Esophagus (tissue), 2 donors: ENCODE data around the gene PCNX1. TPM values are rescaled to one million over a fixed set of nuclear protein-coding genes. Genes with fewer than 3 reads are reported as not detected.

ENCODE experiments used
- H3K27ac ChIP-seq, 2 donors: one replicate each; pipeline ENCODE4 v1.5.1; 2013; ENCODE audit warnings: low read depth in 2 of 2, mild to moderate bottlenecking in 2 of 2, inconsistent platforms in 1 of 2, low read length in 1 of 2, moderate library complexity in 1 of 2
- H3K27me3 ChIP-seq, 2 donors: one replicate each; pipeline ENCODE4 v1.6.1; 2013; ENCODE audit warnings: low read length in 2 of 2, control low read depth in 1 of 2, mild to moderate bottlenecking in 1 of 2; ENCODE audit not compliant: insufficient read depth in 2 of 2, control insufficient read depth in 1 of 2
- H3K36me3 ChIP-seq, 2 donors: one replicate each; pipeline ENCODE4 v1.6.1; 2013; ENCODE audit warnings: low read length in 1 of 2; ENCODE audit not compliant: control insufficient read depth in 2 of 2, insufficient read depth in 2 of 2
- H3K4me1 ChIP-seq, 2 donors: one replicate each; pipeline ENCODE4 v1.6.1; 2013; ENCODE audit warnings: low read length in 1 of 2; ENCODE audit not compliant: control insufficient read depth in 2 of 2, insufficient read depth in 2 of 2
- H3K4me3 ChIP-seq, 2 donors: one replicate each; pipeline ENCODE4 v1.5.1; 2013; ENCODE audit warnings: low read length in 2 of 2, mild to moderate bottlenecking in 2 of 2, low read depth in 1 of 2, moderate library complexity in 1 of 2
- H3K9me3 ChIP-seq, 2 donors: one replicate each; pipeline ENCODE4 v1.6.1; 2013; ENCODE audit warnings: mild to moderate bottlenecking in 2 of 2, low read depth in 1 of 2, low read length in 1 of 2, moderate library complexity in 1 of 2; ENCODE audit not compliant: control insufficient read depth in 2 of 2, insufficient read depth in 1 of 2
- WGBS, 2 donors: extraction: QIAGEN DNeasy Blood & Tissue Kit; methylation state at CpG; one replicate each; pipeline ENCODE4 v1.1.7; 2013; 5-methylcytosine and 5-hydroxymethylcytosine counted together
- polyA plus RNA-seq, 2 donors: library from polyadenylated mRNA; stranded (reverse); fragments of 200-250 nt; gene quantifications; one replicate each; pipeline ENCODE4 v1.2.3, GENCODE V29; 2013
- donor health status: healthy with polysubstance abuse.
- donor health status: Bipolar disorder and iron deficiency.

The PCNX1 gene
- polyA plus RNA-seq, 2 donors = 3.9 to 4.1 TPM

- H3K9me3 ChIP-seq = no peaks in the 10 kb centered on the region
- H3K36me3 ChIP-seq = no peaks in the 10 kb centered on the region
- no peak overlapping the region for H3K4me3 ChIP-seq
- H3K4me1 ChIP-seq = no peaks in the 10 kb centered on the region
- H3K27ac ChIP-seq = no peak overlapping the region
- WGBS, 2 donors = 96 to 97% methylated on average over 2 of the region's 2 CpGs
- no peaks in the 10 kb centered on the region for H3K27me3 ChIP-seq
Measured at GRCh38 chr14:71135496-71135895, 228.2 kb downstream of the PCNX1 start.

GRCh38 chr14:71135911-71136310 is 228.7 kb downstream of the PCNX1 start:
- WGBS, 2 donors = 92 to 96% methylated on average over 4 of the region's 4 CpGs
- H3K36me3 ChIP-seq = no peaks in the 10 kb centered on the region

GRCh38 chr14:71136386-71137060 is 229.3 kb downstream of the PCNX1 start:
- no peaks in the 10 kb centered on the region for H3K4me1 ChIP-seq
- no peak overlapping the region for H3K27ac ChIP-seq
- no peaks in the 10 kb centered on the region for H3K9me3 ChIP-seq
- no peaks in the 10 kb centered on the region for H3K36me3 ChIP-seq
- 86 to 87% methylated on average over 9 of the region's 9 CpGs for WGBS, 2 donors
- no peak overlapping the region for H3K4me3 ChIP-seq
- no peaks in the 10 kb centered on the region for H3K27me3 ChIP-seq

More at GRCh38 chr14:71135911-71136310, 228.7 kb downstream of the PCNX1 start:
- no peaks in the 10 kb centered on the region for H3K4me1 ChIP-seq
- H3K4me3 ChIP-seq = no peak overlapping the region
- H3K9me3 ChIP-seq = no peaks in the 10 kb centered on the region
- no peaks in the 10 kb centered on the region for H3K27me3 ChIP-seq
- no peak overlapping the region for H3K27ac ChIP-seq

- WGBS, 2 donors = 89 to 93% methylated on average over 5 of the region's 5 CpGs
- Histone ChIP-seq H3K4me3 (no peak overlapping the region), H3K9me3 (no peaks in the 10 kb centered on the region), H3K27me3 (no peaks in the 10 kb centered on the region), H3K4me1 (no peaks in the 10 kb centered on the region), H3K27ac (no peak overlapping the region), H3K36me3 (no peaks in the 10 kb centered on the region)
Measured at GRCh38 chr14:71137536-71138447, 230.5 kb downstream of the PCNX1 start.

GRCh38 chr14:71138448-71139293 is 231.4 kb downstream of the PCNX1 start:
- Histone ChIP-seq H3K9me3 (no peaks in the 10 kb centered on the region), H3K36me3 (no peaks in the 10 kb centered on the region), H3K4me1 (no peaks in the 10 kb centered on the region), H3K27ac (no peak overlapping the region), H3K4me3 (no peak overlapping the region), H3K27me3 (no peaks in the 10 kb centered on the region)
- WGBS, 2 donors = 28 to 33% methylated on average over 14 of the region's 14 CpGs

- no peak overlapping the region for H3K27ac ChIP-seq
- no peak overlapping the region for H3K4me3 ChIP-seq
- H3K4me1 ChIP-seq = no peaks in the 10 kb centered on the region
- H3K36me3 ChIP-seq = no peaks in the 10 kb centered on the region
- no peaks in the 10 kb centered on the region for H3K9me3 ChIP-seq
- WGBS, 2 donors = 77 to 80% methylated on average over 31 of the region's 31 CpGs
- no peaks in the 10 kb centered on the region for H3K27me3 ChIP-seq
Measured at GRCh38 chr14:71139294-71139946, 232.2 kb downstream of the PCNX1 start.

- H3K4me1 ChIP-seq = no peaks in the 10 kb centered on the region
- H3K9me3 ChIP-seq = no peaks in the 10 kb centered on the region
- WGBS, 2 donors = 86 to 94% methylated on average over 2 of the region's 2 CpGs
- H3K36me3 ChIP-seq = no peaks in the 10 kb centered on the region
- no peaks in the 10 kb centered on the region for H3K27me3 ChIP-seq
- no peak overlapping the region for H3K4me3 ChIP-seq
- H3K27ac ChIP-seq = no peak overlapping the region
Measured at GRCh38 chr14:71140157-71140556, 232.9 kb downstream of the PCNX1 start.

- Histone ChIP-seq H3K4me3 (no peak overlapping the region), H3K9me3 (no peaks in the 10 kb centered on the region), H3K27ac (no peak overlapping the region), H3K4me1 (no peaks in the 10 kb centered on the region), H3K27me3 (no peaks in the 10 kb centered on the region), H3K36me3 (no peaks in the 10 kb centered on the region)
- 90 to 94% methylated on average over 4 of the region's 4 CpGs for WGBS, 2 donors
Measured at GRCh38 chr14:71141701-71142374, 234.6 kb downstream of the PCNX1 start.
